ENCODE results near the gene COL6A3.

Gene COL6A3

GRCh38 chr2:237384672-237385020, 29.3 kb downstream of the COL6A3 start:
- no peak for TF ChIP-seq FOXM1 (IDR thresholded peaks at IDR 0.05; ENCODE audit: borderline replicate concordance, low read depth)

- TF ChIP-seq REST (IDR thresholded peaks at IDR 0.05; ENCODE audit: low read depth) (no peak), NFIC (IDR thresholded peaks at IDR 0.05) (no peak)
These were observed 29.8 kb downstream of the COL6A3 start for GRCh38 chr2:237383991-237384671.

- TF ChIP-seq CEBPB (IDR thresholded peaks at IDR 0.05) (no peak), TAF1 (IDR thresholded peaks at IDR 0.05; ENCODE audit: low read depth) (no peak), FOXM1 (IDR thresholded peaks at IDR 0.05; ENCODE audit: borderline replicate concordance, low read depth) (no peak), REST (IDR thresholded peaks at IDR 0.05; ENCODE audit: low read depth) (no peak), TEAD4 (IDR thresholded peaks at IDR 0.05) (no peak), RAD21 (IDR thresholded peaks at IDR 0.05; ENCODE audit: low read depth) (no peak), CREB1 (IDR thresholded peaks at IDR 0.05; ENCODE audit: low read depth) (no peak), YY1 (IDR thresholded peaks at IDR 0.05; ENCODE audit: low read depth) (no peak)
These were observed 33.2 kb downstream of the COL6A3 start for GRCh38 chr2:237380768-237381167.

- TF ChIP-seq CREB1 (IDR thresholded peaks at IDR 0.05; ENCODE audit: low read depth): no peak
- no peak for TF ChIP-seq USF1 (IDR thresholded peaks at IDR 0.05)
- TF ChIP-seq TEAD4 (IDR thresholded peaks at IDR 0.05): no peak
- no peak for TF ChIP-seq EP300 (IDR thresholded peaks at IDR 0.05; ENCODE audit: borderline replicate concordance)
- no peak for TF ChIP-seq FOXM1 (IDR thresholded peaks at IDR 0.05; ENCODE audit: borderline replicate concordance, low read depth)
- TF ChIP-seq NFIC (IDR thresholded peaks at IDR 0.05): no peak
- TF ChIP-seq TCF12 (IDR thresholded peaks at IDR 0.05; ENCODE audit: low read depth): no peak
- no peak for TF ChIP-seq MAX (IDR thresholded peaks at IDR 0.05)
- no peak for TF ChIP-seq REST (IDR thresholded peaks at IDR 0.05; ENCODE audit: low read depth)
- TF ChIP-seq ZBTB7A (IDR thresholded peaks at IDR 0.05; ENCODE audit: low read depth): no peak
These were observed 34.3 kb downstream of the COL6A3 start for GRCh38 chr2:237379636-237380035.

- TF ChIP-seq TAF1 (IDR thresholded peaks at IDR 0.05; ENCODE audit: low read depth) (no peak), YY1 (IDR thresholded peaks at IDR 0.05; ENCODE audit: low read depth) (no peak), ZBTB7A (IDR thresholded peaks at IDR 0.05; ENCODE audit: low read depth) (no peak), TCF12 (IDR thresholded peaks at IDR 0.05; ENCODE audit: low read depth) (no peak), CEBPB (IDR thresholded peaks at IDR 0.05) (no peak), MAX (IDR thresholded peaks at IDR 0.05) (no peak), FOXM1 (IDR thresholded peaks at IDR 0.05; ENCODE audit: borderline replicate concordance, low read depth) (no peak), CREB1 (IDR thresholded peaks at IDR 0.05; ENCODE audit: low read depth) (no peak), EGR1 (IDR thresholded peaks at IDR 0.05) (no peak), RAD21 (IDR thresholded peaks at IDR 0.05; ENCODE audit: low read depth) (no peak), TEAD4 (IDR thresholded peaks at IDR 0.05) (no peak), NFIC (IDR thresholded peaks at IDR 0.05) (no peak), REST (IDR thresholded peaks at IDR 0.05; ENCODE audit: low read depth) (no peak), USF1 (IDR thresholded peaks at IDR 0.05) (no peak), EP300 (IDR thresholded peaks at IDR 0.05; ENCODE audit: borderline replicate concordance) (no peak)
These were observed 35.3 kb downstream of the COL6A3 start for GRCh38 chr2:237378650-237379049.

All from Ishikawa (cell line).